Heart right ventricle (tissue), 16 donors: Measurements from ENCODE around the gene SIAH2. TPM values are rescaled to one million over a fixed set of nuclear protein-coding genes. Genes with fewer than 3 reads are reported as not detected.
A peak's percentile ranks its signal among the peaks of the same experiment; 100 is the strongest.

Experiments used
- ATAC-seq, 8 donors: fragments of 200-7000 bp; cut with Tn5 transposase; one replicate each; pipeline ENCODE4 v1.9.1; 2020; ENCODE audit warnings: mild to moderate bottlenecking in 8 of 8, moderate library complexity in 8 of 8, moderate number of reproducible peaks in 1 of 8
- DNase-seq, 2 donors: peaks; one replicate each; pipeline ENCODE4 v3.0.0-alpha.2; 2020
- H3K27ac ChIP-seq, 10 donors: fragments of 200-600 bp; sonication (generic) in 2 of 10; one replicate each; pipeline versions ENCODE4 v1.5.0 to v1.8.0; 2020 to 2022; ENCODE audit warnings: mild to moderate bottlenecking in 3 of 10
- H3K27me3 ChIP-seq, 7 donors: fragments of 200-600 bp; one replicate each; pipeline ENCODE4 v1.8.0; 2021 to 2022; ENCODE audit warnings: mild to moderate bottlenecking in 2 of 7
- H3K36me3 ChIP-seq, 9 donors: fragments of 200-600 bp; sonication (generic) in 1 of 9; one replicate each; pipeline versions ENCODE4 v1.5.0 to v1.8.0; 2020 to 2022; ENCODE audit warnings: mild to moderate bottlenecking in 2 of 9
- H3K4me1 ChIP-seq, 9 donors: fragments of 200-600 bp; sonication (generic) in 1 of 9; one replicate each; pipeline versions ENCODE4 v1.5.0 to v1.8.0; 2020 to 2022; ENCODE audit warnings: mild to moderate bottlenecking in 4 of 9
- H3K4me3 ChIP-seq, 10 donors: fragments of 200-600 bp; sonication (generic) in 2 of 10; one replicate each; pipeline versions ENCODE4 v1.5.0 to v1.8.0; 2020 to 2022; ENCODE audit warnings: mild to moderate bottlenecking in 7 of 10, moderate library complexity in 2 of 10
- H3K9me3 ChIP-seq, 11 donors: fragments of 200-600 bp in 10 of 11; sonication (generic) in 2 of 11; one replicate each; pipeline versions ENCODE4 v1.5.0 to v1.8.0; 2013 to 2022; ENCODE audit warnings: mild to moderate bottlenecking in 2 of 11, control low read depth in 1 of 11, moderate library complexity in 1 of 11
- CTCF ChIP-seq, 9 donors: fragments of 200-600 bp; sonication (generic) in 2 of 9; IDR thresholded peaks; one replicate each; pipeline versions ENCODE4 v1.5.0 to v1.8.0; 2021 to 2022; ENCODE audit warnings: antibody characterized with exemption in 9 of 9, mild to moderate bottlenecking in 5 of 9, moderate library complexity in 1 of 9
- WGBS, 2 donors: extraction: QIAGEN DNeasy Blood & Tissue Kit; methylation state at CpG; one replicate each; pipeline ENCODE4 v1.1.7; 2013; ENCODE audit warnings: inconsistent platforms in 1 of 2; 5-methylcytosine and 5-hydroxymethylcytosine counted together
- intact Hi-C, 10 donors: fragments of 100-400 bp; cut with DNase I; formaldehyde crosslinking; loops; one replicate each; pipeline versions ENCODE4 v1.11.1 to v1.14.2; 2022
- polyA plus RNA-seq, 2 donors: library from polyadenylated mRNA; stranded (reverse); fragments of 200-250 nt; gene quantifications; one replicate each; pipeline ENCODE4 v1.2.3, GENCODE V29; 2013
- total RNA-seq, 10 donors: library from RNA; stranded (reverse); fragmentation: NEBNext Ultra II Directional in 3 of 10; extraction: Animal tissue kit (Norgen Biotek cat#: 25700) in 3 of 10; gene quantifications; one replicate each; pipeline versions ENCODE4 v1.2.1 to v1.2.4, GENCODE V29; 2021 to 2023
- donor health status: Arrhythmogenic right ventricular cardiomyopathy.
- donor health status: ischemic (EF 13 %, LVEDD 7.1; RV severe dilation, severe dysfunction).
- donor health status: healthy with polysubstance abuse.
- donor health status: DM: no; HTN: yes; CAD: no.
- donor health status: DM: no; HTN: no; CAD: no.
- donor health status: ischemic (EF 25% LVEDD 6.9; RV normal size, moderate dysfunction).
- donor health status: ischemic (EF 25% LVEDD 5.7; RV mildly dilated, moderate dysfunction).
- donor health status: healthy.
- donor health status: DM: yes; HTN: yes; CAD: no.
- donor health status: Ischemic cardiomyopathy.
- donor health status: ischemic (EF 35%, LVEDD 5.7; RV mildly dilated, moderate dysfunction).
- donor health status: nonischemic (EF 11% LVEDD 7.7; RV severe dilation, severe dysfunction).
- donor health status: DM: yes; HTN: yes; CAD: no.
- donor health status: PGD.
- donor health status: ischemic (EF 29% LVEDD 5.4; RV normal size, mild dysfunction).
- donor health status: nonischemic (EF 23%, LVEDD 6.1; RV moderate dilation, normal function).

Gene SIAH2
- total and polyA plus RNA-seq, 12 donors, result 6.1 to 30.7 (median 20.2) TPM

GRCh38 chr3:150736903-150737832 lies 25.8 kb downstream of the SIAH2 start:
- intact Hi-C loops, result no loop called here
- peaks cover 0 to 72% (median 48%) of the 10 kb centered on the region in 9 donors for H3K4me1 ChIP-seq
- TF ChIP-seq CTCF (IDR thresholded peaks at IDR 0.05), result no peak

GRCh38 chr3:150736316-150736719 lies 26.7 kb downstream of the SIAH2 start:
- peak in 3 of 8 donors; percentile 9 to 43 (median 34) for ATAC-seq
- H3K36me3 ChIP-seq, result peaks cover 0 to 8% (median 0%) of the 10 kb centered on the region in 9 donors

More at GRCh38 chr3:150736903-150737832, 25.8 kb downstream of the SIAH2 start:
- H3K9me3 ChIP-seq, result no peaks in the 10 kb centered on the region
- no peak overlapping the region for H3K4me3 ChIP-seq
- ATAC-seq (no peak), DNase-seq (no peak)
- H3K36me3 ChIP-seq, result peaks cover 0 to 16% (median 3%) of the 10 kb centered on the region in 9 donors
- 63 to 76% methylated on average over 8 of the region's 8 CpGs for WGBS, 2 donors
- H3K27ac ChIP-seq, result peak overlapping the region in 1 of 10 donors; percentile 80
- no peaks in the 10 kb centered on the region for H3K27me3 ChIP-seq

DNA sequence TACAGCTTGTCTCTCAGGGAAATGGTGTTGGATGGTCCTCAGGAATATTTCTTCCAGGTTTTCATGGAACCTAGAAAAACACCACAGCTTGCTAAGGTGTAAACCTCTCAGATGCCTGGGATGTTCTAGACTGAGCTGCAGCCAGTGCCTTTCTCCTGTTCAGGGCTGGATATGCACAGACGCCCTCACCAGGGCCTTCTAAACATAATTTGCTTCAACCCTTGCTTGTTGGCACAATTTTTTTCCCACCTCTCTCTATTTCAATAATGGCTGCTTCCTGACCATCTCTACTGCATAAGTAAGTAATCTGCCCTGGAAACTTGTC lies 28.2 kb downstream of the SIAH2 start:
- DNase-seq (no peak), ATAC-seq (no peak)
- intact Hi-C loops, result no loop called here
- WGBS, 2 donors, result 79 to 88% methylated on average over 1 of the region's 1 CpG
- H3K27me3 ChIP-seq, result no peaks in the 10 kb centered on the region
- H3K4me1 ChIP-seq, result peaks cover 0 to 62% (median 40%) of the 10 kb centered on the region in 9 donors
- no peaks in the 10 kb centered on the region for H3K9me3 ChIP-seq
- H3K27ac ChIP-seq, result peak overlapping the region in 1 of 10 donors; percentile 57
- no peak overlapping the region for H3K4me3 ChIP-seq
- no peak for TF ChIP-seq CTCF (IDR thresholded peaks at IDR 0.05)
- H3K36me3 ChIP-seq, result no peaks in the 10 kb centered on the region

More at GRCh38 chr3:150736316-150736719, 26.7 kb downstream of the SIAH2 start:
- Histone ChIP-seq H3K4me3 (no peak overlapping the region), H3K27me3 (no peaks in the 10 kb centered on the region), H3K9me3 (no peaks in the 10 kb centered on the region), H3K27ac (peak overlapping the region in 6 of 10 donors; percentile 12 to 59 (median 17)), H3K4me1 (peaks cover 0 to 67% (median 46%) of the 10 kb centered on the region in 9 donors)
- intact Hi-C loops, result no loop called here
- WGBS, 2 donors, result 10 to 24% methylated on average over 2 of the region's 2 CpGs
- no peak for TF ChIP-seq CTCF (IDR thresholded peaks at IDR 0.05)
- no peak for DNase-seq

DNA sequence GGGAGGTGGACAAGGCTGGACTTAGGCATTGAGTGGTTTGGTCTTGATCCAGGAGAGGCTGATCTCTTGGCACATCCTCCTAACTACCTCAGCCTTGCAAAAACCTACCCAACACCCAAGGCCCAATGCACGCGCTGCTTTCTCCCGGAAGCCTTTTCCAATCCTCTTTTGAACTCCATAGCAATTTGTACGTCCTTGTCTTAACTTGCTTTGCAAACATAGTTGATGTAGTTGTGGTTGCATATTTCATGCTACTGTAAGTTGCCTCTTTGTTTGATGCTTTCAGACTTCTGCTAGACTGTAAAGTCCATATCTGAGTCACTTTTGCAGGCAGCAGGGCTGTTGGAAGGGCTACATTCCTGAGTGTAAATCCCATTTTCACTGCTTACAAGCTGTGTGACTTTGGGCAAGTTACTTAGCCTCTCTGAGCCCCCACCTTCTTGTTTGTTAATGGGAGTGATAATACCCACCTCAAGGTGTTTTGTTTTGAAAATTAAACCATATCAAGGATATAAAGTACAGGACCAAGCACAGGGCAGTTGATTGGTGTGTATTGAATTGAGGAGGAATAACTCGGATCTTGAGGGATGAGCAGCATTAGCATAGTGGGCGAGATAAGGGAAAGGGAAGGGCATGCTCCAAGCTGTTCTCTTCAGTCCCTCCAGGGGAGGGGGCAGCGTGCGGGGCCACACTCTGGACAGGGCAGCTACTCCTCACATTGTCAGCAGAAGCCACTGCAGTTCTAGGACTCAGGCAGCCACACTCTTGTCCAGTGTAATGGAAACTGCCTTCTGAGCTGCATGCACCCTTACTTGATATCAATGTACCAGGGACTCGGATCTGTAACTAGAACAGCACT lies 28.8 kb downstream of the SIAH2 start:
- intact Hi-C loops, result no loop called here
- Histone ChIP-seq H3K4me1 (peaks cover under 1 to 68% (median 44%) of the 10 kb centered on the region in 9 donors), H3K27ac (peak overlapping the region in 3 of 10 donors; percentile 20 to 57 (median 34)), H3K4me3 (no peak overlapping the region), H3K27me3 (no peaks in the 10 kb centered on the region), H3K9me3 (no peaks in the 10 kb centered on the region), H3K36me3 (no peaks in the 10 kb centered on the region)
- ATAC-seq (peak in 4 of 8 donors; percentile 25 to 72 (median 49)), DNase-seq (no peak)
- 79 to 84% methylated on average over 9 of the region's 9 CpGs for WGBS, 2 donors
- no peak for TF ChIP-seq CTCF (IDR thresholded peaks at IDR 0.05)
